Activated T-cell treated with anti-CD3 and anti-CD28 coated beads, Interleukin-2, amount 50 U/mL, for 4 hours (primary cell): ENCODE measurements around the gene CEP63. TPM values are rescaled to one million over a fixed set of nuclear protein-coding genes. Genes with fewer than 3 reads are reported as not detected.

ENCODE experiments used
- ATAC-seq, 2 donors: fragments of 200-7000 bp; cut with Tn5 transposase; one replicate each; pipeline ENCODE4 v1.10.0; 2021
- DNase-seq: peaks from one replicate; pipeline ENCODE4 v3.0.0-alpha.2; 2020
- H3K27me3 Mint-ChIP-seq: one replicate; pipeline ENCODE4 v1.8.0; 2021; ENCODE audit warnings: low read depth, mixed read lengths
- H3K36me3 Mint-ChIP-seq: one replicate; pipeline ENCODE4 v1.8.0; 2022; ENCODE audit warnings: mixed read lengths; ENCODE audit not compliant: insufficient read depth
- H3K4me1 Mint-ChIP-seq: one replicate; pipeline ENCODE4 v1.8.0; 2021; ENCODE audit warnings: low read depth, mixed read lengths
- H3K4me3 Mint-ChIP-seq: one replicate; pipeline ENCODE4 v1.8.0; 2021; ENCODE audit warnings: mild to moderate bottlenecking, moderate library complexity, mixed read lengths
- H3K9me3 Mint-ChIP-seq: one replicate; pipeline ENCODE4 v1.8.0; 2021; ENCODE audit warnings: mixed read lengths
- total RNA-seq, 3 donors: library from RNA; stranded (reverse); gene quantifications; one replicate each; pipeline ENCODE4 v1.2.1, GENCODE V29; 2021

CEP63 gene
- total RNA-seq, 3 donors from 2014 or later = 15.6 to 18.3 (median 17.6) TPM

DNA sequence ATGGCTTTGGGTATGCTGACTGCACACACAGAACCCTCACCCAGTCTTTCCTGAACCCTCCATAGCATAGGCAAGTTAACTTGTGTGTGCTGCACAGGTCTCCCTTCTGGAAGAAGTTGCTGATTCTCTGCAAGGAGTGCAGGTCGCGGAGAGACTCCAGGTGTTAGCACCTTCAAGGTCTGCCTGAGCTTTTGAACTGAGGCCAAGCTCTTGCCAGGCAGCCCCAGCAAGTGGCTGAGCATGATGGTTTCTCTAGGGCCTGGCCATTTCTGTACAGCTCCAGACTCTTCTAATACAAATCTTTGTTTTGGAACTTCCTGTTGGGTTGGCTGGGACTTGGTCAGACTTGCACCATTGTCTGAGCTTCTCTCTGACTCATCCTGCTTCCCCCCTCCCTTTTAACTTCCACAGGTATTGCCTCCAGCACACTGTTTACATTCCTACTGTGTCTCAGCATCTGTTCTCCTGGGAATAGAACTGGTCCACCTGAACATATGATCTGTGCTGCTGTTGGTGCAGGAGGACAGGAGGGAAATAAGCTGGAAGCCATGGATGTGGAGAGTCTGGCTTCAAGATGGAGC is 111.6 kb downstream of the CEP63 start:
- Mint-ChIP-seq H3K36me3 (no peaks in the 10 kb centered on the region), H3K27me3 (peaks cover 21% of the 10 kb centered on the region), H3K4me3 (no peak overlapping the region), H3K9me3 (no peaks in the 10 kb centered on the region), H3K4me1 (peaks cover 8% of the 10 kb centered on the region)
- ATAC-seq (no peak), DNase-seq (no peak)

GRCh38 chr3:134598763-134599545 is 113.1 kb downstream of the CEP63 start:
- no peaks in the 10 kb centered on the region for H3K9me3 Mint-ChIP-seq
- ATAC-seq = no peak
- no peak overlapping the region for H3K4me3 Mint-ChIP-seq
- DNase-seq = no peak
- H3K4me1 Mint-ChIP-seq = peaks cover 8% of the 10 kb centered on the region
- no peaks in the 10 kb centered on the region for H3K36me3 Mint-ChIP-seq
- peaks cover 21% of the 10 kb centered on the region for H3K27me3 Mint-ChIP-seq

DNA sequence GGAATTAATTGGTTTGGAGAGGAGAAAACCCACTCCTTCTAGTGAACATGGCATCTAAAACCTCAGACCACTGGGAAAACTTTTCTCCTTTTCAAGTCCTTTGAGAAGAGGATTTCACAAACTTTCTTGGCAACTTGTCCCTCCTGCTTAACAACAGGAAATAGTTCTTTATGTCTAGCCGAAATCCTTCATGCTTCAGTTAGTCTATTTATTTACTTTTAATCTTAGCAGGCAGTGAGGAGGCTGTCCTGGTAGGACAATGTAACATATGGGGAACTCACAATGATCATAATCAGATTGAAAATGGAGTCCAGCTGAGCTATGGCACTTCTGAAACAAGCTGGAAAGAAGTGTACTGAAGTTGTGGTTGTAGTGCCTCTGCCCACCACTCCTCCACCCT is 114.3 kb downstream of the CEP63 start:
- no peak for ATAC-seq
- no peak overlapping the region for H3K4me3 Mint-ChIP-seq

DNA sequence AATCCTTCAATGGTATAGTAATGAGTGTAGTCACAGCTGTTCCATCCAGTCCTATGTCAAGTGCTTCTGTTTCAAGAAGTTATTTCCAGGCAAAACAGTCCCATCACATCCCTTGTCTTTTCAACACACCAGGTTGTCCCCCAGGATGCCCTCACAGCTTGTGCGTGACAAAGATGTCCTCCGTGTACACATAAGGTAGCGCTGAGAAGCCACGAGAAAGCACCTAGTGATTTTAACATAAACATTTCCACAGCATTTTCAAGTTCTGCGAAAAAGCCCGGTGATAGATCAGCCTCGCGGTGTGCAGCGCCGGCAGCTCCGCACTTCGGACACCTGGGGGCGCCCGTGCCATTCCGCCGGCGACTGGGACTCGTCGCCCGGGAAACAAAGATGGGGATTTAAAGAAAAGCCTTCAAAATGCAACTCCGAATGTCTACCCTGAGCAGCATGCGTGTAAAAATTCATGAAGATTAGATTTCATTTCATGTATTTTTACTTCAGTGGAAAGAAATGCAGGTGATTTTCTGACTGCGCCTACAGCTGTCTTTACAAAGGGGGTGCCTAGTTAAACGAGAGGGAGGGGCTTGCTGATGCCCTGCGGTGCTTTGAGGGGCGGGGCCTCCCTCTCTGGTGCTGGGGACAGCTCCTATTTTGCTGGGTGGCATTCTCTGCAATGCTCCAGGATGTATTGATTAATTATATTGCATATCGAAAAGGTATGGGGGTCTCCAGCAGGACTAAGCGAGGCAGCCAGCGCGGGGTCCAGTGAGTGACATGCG is 115.0 kb downstream of the CEP63 start:
- no peaks in the 10 kb centered on the region for H3K9me3 Mint-ChIP-seq
- DNase-seq (peak; percentile 35), ATAC-seq (peak; percentile 74 to 82)
- H3K36me3 Mint-ChIP-seq = no peaks in the 10 kb centered on the region
- peaks cover 8% of the 10 kb centered on the region for H3K4me1 Mint-ChIP-seq
- H3K4me3 Mint-ChIP-seq = peak overlapping the region; percentile 57
- peaks cover 14% of the 10 kb centered on the region for H3K27me3 Mint-ChIP-seq

More for the DNA sequence above, 114.3 kb downstream of the CEP63 start:
- H3K27me3 Mint-ChIP-seq = peaks cover 14% of the 10 kb centered on the region
- DNase-seq = no peak
- no peaks in the 10 kb centered on the region for H3K9me3 Mint-ChIP-seq
- peaks cover 8% of the 10 kb centered on the region for H3K4me1 Mint-ChIP-seq
- no peaks in the 10 kb centered on the region for H3K36me3 Mint-ChIP-seq

GRCh38 chr3:134601539-134602439 is 115.9 kb downstream of the CEP63 start:
- H3K9me3 Mint-ChIP-seq = no peaks in the 10 kb centered on the region
- no peak overlapping the region for H3K4me3 Mint-ChIP-seq
- no peak for ATAC-seq
- H3K27me3 Mint-ChIP-seq = peaks cover 18% of the 10 kb centered on the region
- DNase-seq = no peak
- peaks cover 8% of the 10 kb centered on the region for H3K4me1 Mint-ChIP-seq
- no peaks in the 10 kb centered on the region for H3K36me3 Mint-ChIP-seq

DNA sequence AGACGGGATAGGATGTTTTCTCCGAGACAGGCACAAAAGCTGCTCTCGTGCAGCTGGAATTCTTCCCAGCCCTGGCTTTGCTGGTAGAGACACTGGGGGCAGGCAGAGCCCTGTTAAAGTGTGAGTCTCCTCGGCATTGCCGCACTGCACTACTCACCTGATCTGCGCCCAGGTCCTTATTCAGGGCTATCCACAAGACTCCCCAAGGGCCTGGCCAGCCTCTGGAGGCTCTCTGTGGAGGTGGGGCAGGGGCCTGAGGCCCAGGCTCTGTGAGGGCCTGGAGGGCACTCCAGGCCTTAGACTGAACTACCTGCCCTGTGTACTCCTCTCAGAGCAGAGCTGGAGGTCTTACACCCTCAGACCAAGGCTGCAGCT is 116.6 kb downstream of the CEP63 start:
- DNase-seq (no peak), ATAC-seq (no peak)
- Mint-ChIP-seq H3K9me3 (no peaks in the 10 kb centered on the region), H3K36me3 (no peaks in the 10 kb centered on the region), H3K27me3 (peaks cover 21% of the 10 kb centered on the region), H3K4me3 (no peak overlapping the region), H3K4me1 (peaks cover 8% of the 10 kb centered on the region)

- Mint-ChIP-seq H3K27me3 (peaks cover 23% of the 10 kb centered on the region), H3K4me1 (peaks cover 8% of the 10 kb centered on the region), H3K9me3 (no peaks in the 10 kb centered on the region), H3K36me3 (no peaks in the 10 kb centered on the region), H3K4me3 (no peak overlapping the region)
- DNase-seq (no peak), ATAC-seq (no peak)
These were observed 117.6 kb downstream of the CEP63 start for GRCh38 chr3:134603480-134603879.

- ATAC-seq (no peak), DNase-seq (no peak)
- H3K4me1 Mint-ChIP-seq = peaks cover 8% of the 10 kb centered on the region
- H3K9me3 Mint-ChIP-seq = no peaks in the 10 kb centered on the region
- no peaks in the 10 kb centered on the region for H3K36me3 Mint-ChIP-seq
- H3K4me3 Mint-ChIP-seq = no peak overlapping the region
- peaks cover 23% of the 10 kb centered on the region for H3K27me3 Mint-ChIP-seq
These were observed 118.1 kb downstream of the CEP63 start for GRCh38 chr3:134603956-134604355.

- DNase-seq = no peak
- Mint-ChIP-seq H3K36me3 (no peaks in the 10 kb centered on the region), H3K27me3 (peaks cover 20% of the 10 kb centered on the region), H3K9me3 (no peaks in the 10 kb centered on the region), H3K4me3 (no peak overlapping the region), H3K4me1 (peaks cover 5% of the 10 kb centered on the region)
- no peak for ATAC-seq
These were observed 119.7 kb downstream of the CEP63 start for GRCh38 chr3:134605556-134605955.

GRCh38 chr3:134606033-134607025 is 120.5 kb downstream of the CEP63 start:
- Mint-ChIP-seq H3K4me3 (no peak overlapping the region), H3K27me3 (peaks cover 12% of the 10 kb centered on the region), H3K36me3 (no peaks in the 10 kb centered on the region), H3K9me3 (no peaks in the 10 kb centered on the region), H3K4me1 (no peaks in the 10 kb centered on the region)
- ATAC-seq (no peak), DNase-seq (no peak)

GRCh38 chr3:134607054-134608022 is 121.5 kb downstream of the CEP63 start:
- ATAC-seq (no peak), DNase-seq (no peak)
- H3K4me1 Mint-ChIP-seq = no peaks in the 10 kb centered on the region
- H3K9me3 Mint-ChIP-seq = no peaks in the 10 kb centered on the region
- no peak overlapping the region for H3K4me3 Mint-ChIP-seq
- H3K36me3 Mint-ChIP-seq = no peaks in the 10 kb centered on the region
- H3K27me3 Mint-ChIP-seq = peaks cover 11% of the 10 kb centered on the region

GRCh38 chr3:134608023-134608770 is 122.3 kb downstream of the CEP63 start:
- Mint-ChIP-seq H3K9me3 (no peaks in the 10 kb centered on the region), H3K4me1 (no peaks in the 10 kb centered on the region), H3K36me3 (no peaks in the 10 kb centered on the region), H3K27me3 (peaks cover 11% of the 10 kb centered on the region), H3K4me3 (no peak overlapping the region)
- no peak for ATAC-seq
- DNase-seq = no peak
